Stomach smooth muscle (tissue), 2 donors: Measurements from ENCODE around the gene FKBP6.
"Not testable (repeated sequence)": the region's sequence is repeated elsewhere in the genome, so short reads cannot be mapped to it uniquely, and the experiment has no call there.

Source experiments
- H3K27ac ChIP-seq: one replicate; pipeline ENCODE4 v1.7.0; 2013; ENCODE audit warnings: mild to moderate bottlenecking, low read length, inconsistent platforms
- H3K27me3 ChIP-seq, 2 donors: one replicate each; pipeline ENCODE4 v1.7.0; 2013; ENCODE audit warnings: low read length in 2 of 2; ENCODE audit not compliant: insufficient read depth in 2 of 2, control insufficient read depth in 1 of 2
- H3K36me3 ChIP-seq, 2 donors: one replicate each; pipeline ENCODE4 v1.7.0; 2013; ENCODE audit warnings: low read length in 2 of 2; ENCODE audit not compliant: control insufficient read depth in 2 of 2, insufficient read depth in 2 of 2
- H3K4me1 ChIP-seq: one replicate; pipeline ENCODE4 v1.7.0; 2013; ENCODE audit warnings: low read length; ENCODE audit not compliant: control insufficient read depth, insufficient read depth
- H3K4me3 ChIP-seq, 2 donors: one replicate each; pipeline ENCODE4 v1.7.0; 2013; ENCODE audit warnings: low read length in 2 of 2
- H3K9ac ChIP-seq, 2 donors: one replicate each; pipeline ENCODE4 v1.7.0; 2013; ENCODE audit warnings: low read length in 2 of 2, mild to moderate bottlenecking in 1 of 2
- H3K9me3 ChIP-seq, 2 donors: one replicate each; pipeline ENCODE4 v1.7.0; 2013; ENCODE audit warnings: low read length in 2 of 2; ENCODE audit not compliant: control insufficient read depth in 2 of 2
- donor health status: healthy.
- donor health status: Pancreatic carcinoma.

The FKBP6 gene

DNA sequence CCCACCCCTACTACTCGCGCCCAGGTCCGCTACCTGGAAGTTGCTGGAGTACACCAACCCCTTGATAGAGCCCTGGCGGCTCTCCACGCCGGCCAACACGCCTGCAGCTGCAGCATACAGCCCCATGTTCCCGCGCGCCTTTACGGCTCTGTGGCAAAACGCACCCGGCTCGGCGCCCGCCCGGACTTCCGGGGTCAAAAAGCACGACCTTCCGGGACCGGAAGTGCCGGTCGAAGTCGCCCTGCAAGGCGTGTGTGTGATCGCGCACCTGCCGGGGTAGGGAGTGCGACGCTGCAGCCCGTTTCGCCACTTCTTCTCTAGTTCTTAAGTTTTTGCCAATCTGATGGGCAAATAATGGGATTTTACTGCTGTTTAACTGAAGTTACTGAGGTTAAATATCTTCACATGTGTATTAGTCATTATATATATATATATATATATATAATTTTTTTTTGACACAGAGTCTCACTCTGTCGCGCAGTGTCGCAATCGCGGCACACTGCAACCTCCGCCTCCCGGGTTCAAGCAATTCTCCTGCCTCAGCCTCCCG, 19.2 kb upstream of the FKBP6 start, which contains the start of gene NSUN5:
NSUN5 (minus strand) TSS at position 162 of the 550 bp plus-strand sequence; CDS start at position 126, 36 bp downstream.
- Histone ChIP-seq H3K4me3 (peak within 1 kb of the TSS; percentile 78 to 80), H3K9ac (peak within 1 kb of the TSS; percentile 55 to 71), H3K27ac (peak within 1 kb of the TSS; percentile 37), H3K27me3 (no peaks in the 10 kb centered on the region), H3K36me3 (peaks cover 0 to 16% of the 10 kb centered on the region in 2 donors), H3K4me1 (peaks cover 10% of the 10 kb centered on the region), H3K9me3 (no peaks in the 10 kb centered on the region)

- H3K4me3 ChIP-seq, H3K9ac ChIP-seq, H3K9me3 ChIP-seq, H3K36me3 ChIP-seq, H3K27me3 ChIP-seq, H3K27ac ChIP-seq, H3K4me1 ChIP-seq: not testable (repeated sequence)
Observed at GRCh38 chr7:73311421-73311820, 16.5 kb upstream of the FKBP6 start.

DNA sequence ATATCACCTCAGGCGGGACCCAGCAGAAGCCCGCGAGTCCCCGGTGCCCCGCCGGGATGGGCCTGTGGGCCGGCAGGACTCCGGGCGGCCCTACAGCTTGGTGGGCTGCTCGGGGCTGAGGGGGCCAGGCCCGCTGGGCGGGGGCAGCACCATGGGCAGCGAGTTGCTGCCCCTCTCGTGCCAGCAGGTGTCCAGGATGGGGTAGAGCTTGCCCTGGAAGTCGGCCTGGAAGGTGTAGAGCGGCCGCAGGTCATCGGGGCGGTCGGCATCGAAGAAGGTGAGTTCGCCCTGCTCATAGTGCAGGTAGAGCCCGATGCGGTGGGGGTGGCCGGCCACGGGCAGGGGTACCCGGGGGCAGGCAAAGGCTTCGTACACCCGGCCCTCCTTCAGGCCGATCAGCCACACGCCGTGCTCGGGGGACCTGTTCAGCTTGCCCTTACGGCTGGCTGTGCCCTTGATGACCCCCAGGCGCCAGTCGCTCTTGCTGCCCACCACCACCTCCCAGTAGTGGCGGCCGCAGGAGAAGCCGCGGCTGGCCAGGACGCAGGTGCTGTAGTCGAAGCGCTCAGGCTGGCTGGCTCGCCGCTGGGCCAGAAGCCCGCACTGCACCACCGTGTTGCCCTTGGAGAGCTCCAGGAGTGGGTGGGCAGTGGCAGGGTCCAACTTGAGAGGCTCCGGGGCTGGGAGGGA, 15.0 kb upstream of the FKBP6 start:
- Histone ChIP-seq H3K9ac (no peak overlapping the region), H3K27me3 (no peaks in the 10 kb centered on the region), H3K9me3 (no peaks in the 10 kb centered on the region), H3K4me1 (peaks cover 5% of the 10 kb centered on the region), H3K4me3 (no peak overlapping the region), H3K27ac (no peak overlapping the region), H3K36me3 (no peaks in the 10 kb centered on the region)

- no peaks in the 10 kb centered on the region for H3K27me3 ChIP-seq
- H3K36me3 ChIP-seq = no peaks in the 10 kb centered on the region
- H3K4me3 ChIP-seq = no peak overlapping the region
- H3K4me1 ChIP-seq = peaks cover 5% of the 10 kb centered on the region
- H3K9me3 ChIP-seq = no peaks in the 10 kb centered on the region
- no peak overlapping the region for H3K9ac ChIP-seq
- H3K27ac ChIP-seq = no peak overlapping the region
Observed at GRCh38 chr7:73313521-73313906, 14.4 kb upstream of the FKBP6 start.

- peaks cover 2% of the 10 kb centered on the region for H3K4me1 ChIP-seq
- no peak overlapping the region for H3K27ac ChIP-seq
- no peaks in the 10 kb centered on the region for H3K36me3 ChIP-seq
- no peaks in the 10 kb centered on the region for H3K9me3 ChIP-seq
- no peak overlapping the region for H3K9ac ChIP-seq
- H3K4me3 ChIP-seq = no peak overlapping the region
- no peaks in the 10 kb centered on the region for H3K27me3 ChIP-seq
Observed at GRCh38 chr7:73314271-73314670, 13.7 kb upstream of the FKBP6 start.

DNA sequence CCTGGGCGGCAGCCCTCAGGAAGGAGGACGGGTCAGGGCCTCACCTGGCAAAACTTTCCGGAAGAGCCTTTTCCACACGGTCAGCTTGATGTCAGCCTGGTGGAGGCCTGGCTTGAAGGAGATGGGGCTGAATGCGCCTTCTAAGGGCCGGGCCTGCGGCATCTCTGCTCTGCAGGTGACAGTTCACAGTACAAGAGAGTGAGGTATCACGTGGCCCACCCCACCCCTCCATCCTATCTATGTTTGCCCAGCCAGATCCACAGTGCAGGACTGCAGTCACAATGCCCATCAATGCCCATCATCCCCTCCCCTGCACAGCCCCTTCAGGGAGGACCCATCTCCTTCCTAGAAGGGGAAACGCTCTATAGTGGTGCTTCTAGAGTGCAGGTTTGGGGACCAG, 11.4 kb upstream of the FKBP6 start:
- H3K36me3 ChIP-seq = no peaks in the 10 kb centered on the region
- no peak overlapping the region for H3K27ac ChIP-seq
- no peaks in the 10 kb centered on the region for H3K27me3 ChIP-seq
- no peak overlapping the region for H3K4me3 ChIP-seq
- no peak overlapping the region for H3K9ac ChIP-seq
- H3K4me1 ChIP-seq = no peaks in the 10 kb centered on the region
- no peaks in the 10 kb centered on the region for H3K9me3 ChIP-seq

DNA sequence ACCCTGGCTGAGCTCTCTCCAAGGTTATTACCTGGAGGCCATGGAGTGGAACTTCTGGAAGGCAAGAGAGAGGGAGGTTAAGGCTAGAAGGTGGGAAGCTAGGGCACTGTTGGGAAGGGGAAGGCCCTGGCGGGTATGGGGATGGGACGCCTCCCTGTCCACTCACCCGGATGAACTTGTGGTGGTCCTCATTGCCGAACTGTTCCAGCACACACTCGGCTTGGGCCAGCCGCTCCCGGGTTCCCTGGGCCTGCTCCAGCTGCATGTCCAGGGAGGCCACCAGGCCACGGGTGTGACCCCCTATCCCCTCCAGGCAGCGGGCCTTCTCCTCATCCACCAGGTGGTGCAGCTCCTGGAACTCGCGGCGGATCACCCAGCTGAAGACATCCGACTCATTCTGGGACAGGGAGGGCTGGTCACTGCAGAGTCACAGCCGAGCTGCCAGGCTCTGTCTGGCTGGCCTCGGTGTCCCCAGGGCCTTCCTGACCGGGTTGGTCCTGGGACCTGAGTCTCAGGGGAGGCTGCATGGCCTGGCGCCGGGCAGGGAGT, 9.2 kb upstream of the FKBP6 start:
- H3K27ac ChIP-seq, H3K4me1 ChIP-seq, H3K27me3 ChIP-seq: not testable (repeated sequence)

GRCh38 chr7:73319541-73319940, 8.4 kb upstream of the FKBP6 start:
- not testable (repeated sequence) for H3K9ac ChIP-seq, H3K4me3 ChIP-seq, H3K27me3 ChIP-seq, H3K27ac ChIP-seq, H3K9me3 ChIP-seq, H3K36me3 ChIP-seq, H3K4me1 ChIP-seq

More for the DNA sequence above, 9.2 kb upstream of the FKBP6 start:
- H3K36me3 ChIP-seq, H3K9me3 ChIP-seq, H3K9ac ChIP-seq, H3K4me3 ChIP-seq: not testable (repeated sequence)

- H3K4me3 ChIP-seq, H3K4me1 ChIP-seq, H3K27me3 ChIP-seq, H3K36me3 ChIP-seq, H3K9me3 ChIP-seq, H3K27ac ChIP-seq, H3K9ac ChIP-seq: not testable (repeated sequence)
Observed at GRCh38 chr7:73320009-73320408, 8.0 kb upstream of the FKBP6 start.

GRCh38 chr7:73323434-73324080, 4.4 kb upstream of the FKBP6 start:
- not testable (repeated sequence) for H3K9ac ChIP-seq, H3K36me3 ChIP-seq, H3K4me3 ChIP-seq, H3K27ac ChIP-seq, H3K27me3 ChIP-seq, H3K4me1 ChIP-seq, H3K9me3 ChIP-seq
